MM.1S (cell line): Measurements from ENCODE around the gene ABHD16B.

Experiments used
- EZH2 ChIP-seq: fragments of 300-600 bp; sonication (generic); optimal IDR thresholded peaks from 2 replicates; pipeline ENCODE3; 2017; ENCODE audit warnings: low read depth, mild to moderate bottlenecking, antibody characterized with exemption, low read length, mixed read lengths
- EZH2phosphoT487 ChIP-seq: fragments of 300-600 bp; sonication (generic); IDR thresholded peaks from 2 replicates; pipeline ENCODE4 v1.6.1; 2018; ENCODE audit warnings: antibody characterized with exemption, low read length
- TF ChIP-seq, protein P1 (sequence below): fragments of 300-600 bp; sonication (generic); IDR thresholded peaks from 2 replicates; pipeline ENCODE4 v1.5.1; 2016; ENCODE audit warnings: antibody characterized with exemption, low read length, mixed read lengths

DNA sequence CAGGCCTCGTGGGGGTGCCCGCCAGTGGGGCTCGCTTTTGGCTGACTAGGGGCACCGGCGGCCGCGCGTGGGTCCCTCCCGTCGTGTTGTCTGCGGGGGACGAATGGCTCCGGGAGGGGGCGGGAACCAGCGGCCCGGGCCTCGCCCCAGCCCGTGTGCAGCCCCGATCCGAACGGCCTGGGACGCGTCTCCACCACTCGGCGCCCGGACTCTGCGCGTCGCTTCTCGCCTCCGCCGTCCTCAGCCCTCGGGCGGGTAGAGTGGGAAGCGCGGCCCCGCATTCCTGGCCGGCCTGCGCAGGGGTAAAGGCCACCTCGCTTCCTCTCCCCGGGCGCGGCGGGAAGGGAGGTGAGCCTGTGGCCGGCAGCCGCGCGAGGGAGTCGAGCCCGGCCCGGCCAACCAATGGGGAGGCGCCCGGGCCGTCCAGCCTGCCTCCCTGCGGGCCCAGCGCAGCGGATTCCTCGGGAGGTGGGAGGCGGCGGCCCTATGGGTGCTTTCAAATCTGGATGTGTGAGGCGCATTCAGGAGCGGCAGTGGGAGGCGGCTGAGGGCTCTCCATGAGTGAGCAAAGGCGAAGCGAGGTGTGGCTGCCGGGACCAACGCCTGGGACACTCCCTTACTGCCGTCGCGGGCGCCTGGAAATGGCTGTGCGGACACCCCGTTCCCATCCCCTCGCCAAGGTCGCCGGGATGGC, 29.2 kb upstream of the ABHD16B start:
- TF ChIP-seq, protein P1, sequence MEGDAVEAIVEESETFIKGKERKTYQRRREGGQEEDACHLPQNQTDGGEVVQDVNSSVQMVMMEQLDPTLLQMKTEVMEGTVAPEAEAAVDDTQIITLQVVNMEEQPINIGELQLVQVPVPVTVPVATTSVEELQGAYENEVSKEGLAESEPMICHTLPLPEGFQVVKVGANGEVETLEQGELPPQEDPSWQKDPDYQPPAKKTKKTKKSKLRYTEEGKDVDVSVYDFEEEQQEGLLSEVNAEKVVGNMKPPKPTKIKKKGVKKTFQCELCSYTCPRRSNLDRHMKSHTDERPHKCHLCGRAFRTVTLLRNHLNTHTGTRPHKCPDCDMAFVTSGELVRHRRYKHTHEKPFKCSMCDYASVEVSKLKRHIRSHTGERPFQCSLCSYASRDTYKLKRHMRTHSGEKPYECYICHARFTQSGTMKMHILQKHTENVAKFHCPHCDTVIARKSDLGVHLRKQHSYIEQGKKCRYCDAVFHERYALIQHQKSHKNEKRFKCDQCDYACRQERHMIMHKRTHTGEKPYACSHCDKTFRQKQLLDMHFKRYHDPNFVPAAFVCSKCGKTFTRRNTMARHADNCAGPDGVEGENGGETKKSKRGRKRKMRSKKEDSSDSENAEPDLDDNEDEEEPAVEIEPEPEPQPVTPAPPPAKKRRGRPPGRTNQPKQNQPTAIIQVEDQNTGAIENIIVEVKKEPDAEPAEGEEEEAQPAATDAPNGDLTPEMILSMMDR, result no peak
- TF ChIP-seq EZH2 (no peak), EZH2phosphoT487 (no peak)
